Ishikawa (cell line): ENCODE measurements around the gene TIE1.

ENCODE experiments used
- CEBPB ChIP-seq: IDR thresholded peaks from 2 replicates; pipeline ENCODE4 v1.6.1; 2012
- CREB1 ChIP-seq: IDR thresholded peaks from 2 replicates; pipeline ENCODE4 v1.6.1; 2012; ENCODE audit warnings: low read depth
- EGR1 ChIP-seq: IDR thresholded peaks from 2 replicates; pipeline ENCODE4 v1.6.1; 2012
- EP300 ChIP-seq: IDR thresholded peaks from 2 replicates; pipeline ENCODE4 v1.6.1; 2012; ENCODE audit warnings: borderline replicate concordance
- FOXM1 ChIP-seq: IDR thresholded peaks from 2 replicates; pipeline ENCODE4 v1.6.1; 2012; ENCODE audit warnings: low read depth, borderline replicate concordance
- NFIC ChIP-seq: IDR thresholded peaks from 2 replicates; pipeline ENCODE4 v1.6.1; 2012
- RAD21 ChIP-seq: IDR thresholded peaks from 2 replicates; pipeline ENCODE4 v1.6.1; 2012; ENCODE audit warnings: low read depth
- TAF1 ChIP-seq: IDR thresholded peaks from 2 replicates; pipeline ENCODE4 v1.6.1; 2012; ENCODE audit warnings: low read depth, mild to moderate bottlenecking
- TCF12 ChIP-seq: IDR thresholded peaks from 2 replicates; pipeline ENCODE4 v1.6.1; 2012; ENCODE audit warnings: low read depth
- TEAD4 ChIP-seq: IDR thresholded peaks from 2 replicates; pipeline ENCODE4 v1.6.1; 2012
- YY1 ChIP-seq: IDR thresholded peaks from 2 replicates; pipeline ENCODE4 v1.6.1; 2012; ENCODE audit warnings: low read depth
- ZBTB7A ChIP-seq: IDR thresholded peaks from 2 replicates; pipeline ENCODE4 v1.6.1; 2012; ENCODE audit warnings: low read depth
- TF ChIP-seq, protein P1 (sequence below): IDR thresholded peaks from 2 replicates; pipeline ENCODE4 v1.6.1; 2012
- TF ChIP-seq, protein P2 (sequence below): IDR thresholded peaks from 2 replicates; pipeline ENCODE4 v1.6.1; 2012; ENCODE audit warnings: low read depth, mild to moderate bottlenecking
- TF ChIP-seq, protein P3 (sequence below): IDR thresholded peaks from 2 replicates; pipeline ENCODE4 v1.6.1; 2012

TIE1 gene

DNA sequence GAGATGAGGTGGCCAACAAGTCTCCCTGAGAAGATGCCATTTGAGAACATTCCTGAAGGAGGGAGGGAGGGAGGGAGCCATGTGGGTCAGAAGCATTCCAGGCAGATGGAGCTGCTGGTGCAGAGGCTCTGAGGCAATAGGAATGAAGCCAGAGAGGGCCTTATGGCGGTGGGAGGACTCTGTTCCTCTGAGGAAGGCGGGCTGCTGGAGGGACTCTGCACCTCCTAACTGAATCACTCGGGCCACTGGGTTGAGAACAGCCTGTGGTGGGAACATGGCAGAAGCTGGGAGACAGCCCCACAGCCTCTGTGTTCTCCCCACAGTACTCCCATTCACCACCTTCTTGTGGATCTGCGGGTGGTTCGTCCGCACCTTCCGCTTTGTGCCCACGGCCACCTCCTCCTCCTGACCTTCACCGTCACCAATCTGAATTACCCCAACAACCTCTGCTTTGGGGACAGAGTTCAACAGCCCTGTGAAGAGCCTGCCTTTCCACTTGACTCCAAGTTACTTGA, 33.4 kb upstream of the TIE1 start:
- TF ChIP-seq YY1 = no peak
- TF ChIP-seq FOXM1 = no peak
- TF ChIP-seq, protein P1, sequence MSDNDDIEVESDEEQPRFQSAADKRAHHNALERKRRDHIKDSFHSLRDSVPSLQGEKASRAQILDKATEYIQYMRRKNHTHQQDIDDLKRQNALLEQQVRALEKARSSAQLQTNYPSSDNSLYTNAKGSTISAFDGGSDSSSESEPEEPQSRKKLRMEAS = no peak
- TF ChIP-seq, protein P2, sequence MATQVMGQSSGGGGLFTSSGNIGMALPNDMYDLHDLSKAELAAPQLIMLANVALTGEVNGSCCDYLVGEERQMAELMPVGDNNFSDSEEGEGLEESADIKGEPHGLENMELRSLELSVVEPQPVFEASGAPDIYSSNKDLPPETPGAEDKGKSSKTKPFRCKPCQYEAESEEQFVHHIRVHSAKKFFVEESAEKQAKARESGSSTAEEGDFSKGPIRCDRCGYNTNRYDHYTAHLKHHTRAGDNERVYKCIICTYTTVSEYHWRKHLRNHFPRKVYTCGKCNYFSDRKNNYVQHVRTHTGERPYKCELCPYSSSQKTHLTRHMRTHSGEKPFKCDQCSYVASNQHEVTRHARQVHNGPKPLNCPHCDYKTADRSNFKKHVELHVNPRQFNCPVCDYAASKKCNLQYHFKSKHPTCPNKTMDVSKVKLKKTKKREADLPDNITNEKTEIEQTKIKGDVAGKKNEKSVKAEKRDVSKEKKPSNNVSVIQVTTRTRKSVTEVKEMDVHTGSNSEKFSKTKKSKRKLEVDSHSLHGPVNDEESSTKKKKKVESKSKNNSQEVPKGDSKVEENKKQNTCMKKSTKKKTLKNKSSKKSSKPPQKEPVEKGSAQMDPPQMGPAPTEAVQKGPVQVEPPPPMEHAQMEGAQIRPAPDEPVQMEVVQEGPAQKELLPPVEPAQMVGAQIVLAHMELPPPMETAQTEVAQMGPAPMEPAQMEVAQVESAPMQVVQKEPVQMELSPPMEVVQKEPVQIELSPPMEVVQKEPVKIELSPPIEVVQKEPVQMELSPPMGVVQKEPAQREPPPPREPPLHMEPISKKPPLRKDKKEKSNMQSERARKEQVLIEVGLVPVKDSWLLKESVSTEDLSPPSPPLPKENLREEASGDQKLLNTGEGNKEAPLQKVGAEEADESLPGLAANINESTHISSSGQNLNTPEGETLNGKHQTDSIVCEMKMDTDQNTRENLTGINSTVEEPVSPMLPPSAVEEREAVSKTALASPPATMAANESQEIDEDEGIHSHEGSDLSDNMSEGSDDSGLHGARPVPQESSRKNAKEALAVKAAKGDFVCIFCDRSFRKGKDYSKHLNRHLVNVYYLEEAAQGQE = no peak
- no peak for TF ChIP-seq EP300
- no peak for TF ChIP-seq ZBTB7A
- no peak for TF ChIP-seq CEBPB
- TF ChIP-seq NFIC = no peak
- TF ChIP-seq CREB1 = no peak
- TF ChIP-seq TCF12 = no peak
- no peak for TF ChIP-seq TAF1

DNA sequence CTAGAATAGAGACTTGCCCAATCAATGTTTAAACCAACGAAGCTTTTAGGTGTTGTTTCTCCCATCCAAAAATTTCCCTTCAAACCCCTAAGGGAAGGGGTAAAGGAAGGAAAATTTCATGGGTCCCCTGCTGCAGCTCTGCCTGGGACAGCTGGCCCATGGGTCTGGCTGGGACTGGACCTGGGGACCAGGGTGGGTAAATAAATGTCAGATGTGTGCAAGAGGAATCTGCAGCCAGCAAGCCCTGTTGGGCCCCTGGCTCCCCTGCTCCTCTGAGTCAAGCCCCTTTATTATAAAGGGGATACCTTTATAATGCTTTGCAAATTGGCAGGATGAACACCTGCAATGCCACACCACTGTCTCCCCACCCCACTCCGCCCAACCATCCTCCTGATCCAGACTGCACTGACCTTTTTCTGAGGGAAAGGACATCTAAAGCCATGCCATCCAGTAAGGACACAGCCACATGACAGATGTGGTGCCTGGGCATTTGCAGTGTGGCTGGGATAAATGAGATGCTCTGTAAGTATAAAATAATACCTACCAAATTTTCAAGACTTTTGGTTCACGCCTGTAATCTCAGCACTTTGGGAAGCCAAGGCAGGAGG, 32.9 kb upstream of the TIE1 start:
- TF ChIP-seq CEBPB (no peak), EP300 (no peak), FOXM1 (no peak), RAD21 (no peak), CREB1 (no peak), EGR1 (no peak)
- TF ChIP-seq, protein P1 = no peak

DNA sequence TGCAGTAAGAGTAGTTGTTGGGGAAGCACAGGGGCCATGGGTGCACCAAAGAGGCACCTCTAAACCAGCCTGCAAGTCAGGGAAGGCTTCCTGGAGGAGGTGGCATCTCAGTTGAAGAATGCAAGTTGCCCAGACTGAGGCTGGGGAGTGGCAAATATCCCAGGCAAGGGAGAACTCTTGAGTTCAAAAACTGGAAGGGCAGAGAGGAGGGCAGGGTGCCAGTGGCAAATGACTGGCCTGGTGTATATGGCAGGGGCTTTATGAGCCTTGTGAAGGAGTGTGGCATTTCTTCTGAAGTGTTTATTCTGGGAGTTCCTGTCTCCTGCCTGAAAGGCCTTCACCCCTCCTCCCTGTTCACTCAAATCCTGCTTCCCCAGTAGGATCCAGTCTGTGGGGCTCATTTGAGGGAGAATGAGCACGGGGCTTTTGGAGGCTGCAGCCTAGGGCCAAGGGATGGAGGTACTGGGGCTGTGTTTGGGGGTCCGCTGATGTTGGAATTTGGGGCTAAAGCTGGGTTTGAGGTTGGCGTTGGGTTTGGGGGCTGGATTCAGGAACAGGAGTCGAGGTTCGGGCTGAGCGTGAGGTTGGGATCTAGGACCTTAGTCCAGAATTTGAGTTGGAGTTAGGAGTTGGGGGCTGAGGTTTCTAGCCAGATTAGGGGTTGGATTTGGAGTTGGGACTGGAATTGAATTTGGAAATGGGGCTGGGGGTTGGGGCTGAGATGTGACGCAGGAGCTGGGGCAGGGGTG, 31.0 kb upstream of the TIE1 start, which contains the start of gene TMEM125:
TMEM125 (plus strand) TSS at position 357 of the 749 bp plus-strand sequence. CDS start 2,740 bp downstream, outside the sequence.
- TF ChIP-seq FOXM1 (no peak), TEAD4 (no peak), NFIC (no peak), RAD21 (no peak), TAF1 (no peak), EGR1 (no peak), EP300 (no peak), CREB1 (no peak), CEBPB (no peak), ZBTB7A (no peak), YY1 (no peak), TCF12 (no peak)
- TF ChIP-seq, protein P2 = no peak
- TF ChIP-seq, protein P1 = no peak
- TF ChIP-seq, protein P3, sequence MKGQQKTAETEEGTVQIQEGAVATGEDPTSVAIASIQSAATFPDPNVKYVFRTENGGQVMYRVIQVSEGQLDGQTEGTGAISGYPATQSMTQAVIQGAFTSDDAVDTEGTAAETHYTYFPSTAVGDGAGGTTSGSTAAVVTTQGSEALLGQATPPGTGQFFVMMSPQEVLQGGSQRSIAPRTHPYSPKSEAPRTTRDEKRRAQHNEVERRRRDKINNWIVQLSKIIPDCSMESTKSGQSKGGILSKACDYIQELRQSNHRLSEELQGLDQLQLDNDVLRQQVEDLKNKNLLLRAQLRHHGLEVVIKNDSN = no peak

DNA sequence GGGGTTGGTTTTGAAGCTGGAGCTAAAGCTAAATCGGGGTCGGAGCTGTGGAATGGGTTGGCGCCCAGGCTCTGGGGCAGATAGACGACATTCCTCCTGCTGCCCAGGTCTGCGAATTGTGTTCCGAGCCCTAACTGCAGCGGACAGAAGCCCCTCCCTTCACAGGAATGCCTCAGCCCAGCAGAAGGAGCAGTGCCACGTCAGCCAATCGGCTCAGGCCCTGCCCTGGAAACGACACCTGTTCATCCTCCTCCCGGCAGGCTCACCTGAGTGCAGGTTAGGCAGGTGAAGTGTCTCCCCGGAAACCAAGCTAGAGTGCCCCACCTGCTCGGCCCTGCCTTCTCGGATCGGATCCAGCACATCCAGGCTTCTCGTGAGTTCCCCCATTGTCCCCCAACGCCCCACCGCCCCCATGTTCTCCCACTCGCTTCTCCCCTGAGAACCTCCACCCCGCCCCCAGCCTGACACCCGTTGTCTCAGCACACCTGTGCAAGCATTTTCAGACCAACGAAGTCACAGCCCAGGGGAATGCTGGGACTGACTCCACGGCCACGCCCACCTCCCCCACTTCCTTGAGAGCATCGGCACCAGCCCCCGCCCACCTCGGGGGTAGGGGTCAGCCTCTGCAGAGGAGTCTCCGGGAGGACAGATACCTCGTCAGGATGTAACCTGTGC, 30.2 kb upstream of the TIE1 start:
- TF ChIP-seq TEAD4 (peak; percentile 86), YY1 (0 out of 2 replicates have a peak, but pooled peaks have one; percentile 52), NFIC (no peak), CREB1 (no peak), TAF1 (peak; percentile 67; the same call in 1 of the 2 replicates)
- TF ChIP-seq, protein P1 = peak; percentile 75
- TF ChIP-seq, protein P3 = peak; percentile 42; the same call in 1 of the 2 replicates
